Amniotic epithelial cell (primary cell): Measurements from ENCODE around the gene KDF1.
A peak's percentile ranks its signal among the peaks of the same experiment; 100 is the strongest.
"Not testable (repeated sequence)": the region's sequence is repeated elsewhere in the genome, so short reads cannot be mapped to it uniquely, and the experiment has no call there.

Experiments
- DNase-seq: peaks from one replicate; pipeline ENCODE4 v3.0.0-alpha.2; 2010; ENCODE audit warnings: low read depth

KDF1 gene

DNA sequence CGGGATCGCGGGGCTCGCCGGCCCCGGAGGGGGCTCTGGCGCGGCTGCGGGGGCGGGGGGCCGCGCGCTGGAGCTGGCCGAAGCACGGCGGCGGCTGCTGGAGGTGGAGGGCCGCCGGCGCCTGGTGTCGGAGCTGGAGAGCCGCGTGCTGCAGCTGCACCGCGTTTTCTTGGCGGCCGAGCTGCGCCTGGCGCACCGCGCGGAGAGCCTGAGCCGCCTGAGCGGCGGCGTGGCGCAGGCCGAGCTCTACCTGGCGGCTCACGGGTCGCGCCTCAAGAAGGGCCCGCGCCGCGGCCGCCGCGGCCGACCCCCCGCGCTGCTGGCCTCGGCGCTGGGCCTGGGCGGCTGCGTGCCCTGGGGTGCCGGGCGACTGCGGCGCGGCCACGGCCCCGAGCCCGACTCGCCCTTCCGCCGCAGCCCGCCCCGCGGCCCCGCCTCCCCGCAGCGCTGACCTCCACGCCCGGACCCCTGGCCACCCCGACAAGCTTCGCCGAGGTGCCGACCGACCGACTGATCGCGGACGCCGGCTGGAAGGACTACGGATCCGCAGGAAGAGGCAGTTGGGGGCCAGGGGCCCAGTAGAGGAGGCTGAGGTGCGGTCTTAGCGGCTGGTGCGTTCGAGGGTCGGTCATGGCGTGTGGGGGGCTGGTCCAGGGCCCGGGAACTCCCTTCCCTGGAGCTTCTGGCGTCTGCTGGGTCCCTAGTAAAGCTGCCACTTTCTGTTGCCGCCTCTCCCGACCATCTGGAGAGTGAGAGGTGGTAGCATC is 33.9 kb upstream of the KDF1 start:
- DNase-seq, result no peak

DNA sequence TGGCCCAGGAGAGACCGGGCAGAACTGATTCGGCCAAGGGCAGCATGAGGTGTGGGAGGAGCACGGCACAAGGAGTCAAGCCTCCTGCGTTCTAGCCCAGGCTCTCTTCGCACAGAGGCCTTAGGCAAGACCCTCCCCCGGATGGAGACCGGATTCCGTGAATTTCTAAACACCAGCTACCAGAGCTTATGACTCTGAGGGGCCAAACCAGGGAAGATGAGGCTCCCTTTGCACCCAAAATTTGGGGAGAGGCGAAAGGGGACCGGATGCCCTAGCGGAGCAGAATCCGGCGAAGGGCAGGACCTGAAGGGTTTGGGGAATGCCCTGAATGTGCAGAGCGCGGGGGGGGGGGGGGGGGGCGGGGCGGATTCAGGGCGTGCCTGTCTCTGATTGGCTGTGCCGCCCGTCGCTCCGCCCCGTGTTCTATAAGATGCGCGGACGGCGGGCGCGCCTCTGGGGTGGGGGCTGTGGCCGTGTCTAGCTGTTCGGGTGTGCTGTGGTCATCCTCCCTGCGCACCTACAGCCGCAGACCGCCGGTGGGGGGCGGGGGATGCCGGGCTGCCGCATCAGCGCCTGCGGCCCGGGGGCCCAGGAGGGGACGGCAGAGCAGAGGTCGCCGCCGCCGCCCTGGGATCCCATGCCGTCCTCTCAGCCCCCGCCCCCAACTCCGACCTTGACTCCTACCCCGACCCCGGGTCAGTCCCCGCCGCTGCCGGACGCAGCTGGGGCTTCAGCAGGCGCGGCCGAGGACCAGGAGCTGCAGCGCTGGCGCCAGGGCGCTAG is 33.2 kb upstream of the KDF1 start, which contains the start of gene TRNP1:
TSS of gene TRNP1 (plus strand) at position 456 of the 783 bp plus-strand sequence. CDS start at position 551, 95 bp downstream.
- peak; percentile 82 for DNase-seq

DNA sequence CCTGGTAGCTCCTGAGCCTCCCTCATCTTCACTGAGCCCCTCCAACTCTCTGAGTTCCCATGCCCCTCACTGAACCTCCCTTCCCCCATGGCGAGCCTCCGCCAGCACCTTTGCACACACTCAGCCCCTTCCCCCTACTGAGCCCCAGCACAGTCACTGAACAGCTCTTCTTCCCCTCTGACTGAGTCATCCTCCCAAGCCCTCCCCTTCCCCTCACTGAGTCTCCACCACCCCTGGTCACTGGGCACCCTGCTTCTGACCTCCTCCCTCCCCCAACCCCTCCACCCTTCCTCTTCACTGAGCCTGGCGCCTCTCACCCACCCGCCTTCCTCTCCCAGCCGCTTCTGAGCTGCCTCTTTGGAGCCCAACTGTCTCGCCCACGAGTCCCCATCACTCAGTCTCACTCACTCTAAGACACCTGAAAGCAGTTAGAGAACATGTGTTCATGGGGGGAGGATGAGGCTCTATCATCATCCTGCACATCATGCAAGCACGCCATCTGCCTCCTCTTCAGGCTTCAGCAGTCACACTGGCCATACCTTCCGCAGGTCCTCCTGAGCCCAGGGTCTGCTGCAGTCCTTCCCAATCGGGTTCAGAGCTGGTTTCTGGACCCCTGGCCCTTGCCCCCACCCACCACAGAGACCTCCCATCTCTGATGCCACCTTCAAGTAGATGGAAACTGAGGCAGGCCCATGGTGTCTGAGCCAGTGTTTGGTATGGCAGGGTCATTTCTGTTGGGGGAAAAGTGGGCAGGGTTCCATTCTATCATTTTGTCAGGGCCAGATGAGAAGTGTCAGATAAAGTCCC is 31.2 kb upstream of the KDF1 start:
- DNase-seq, result peak; percentile 55

DNA sequence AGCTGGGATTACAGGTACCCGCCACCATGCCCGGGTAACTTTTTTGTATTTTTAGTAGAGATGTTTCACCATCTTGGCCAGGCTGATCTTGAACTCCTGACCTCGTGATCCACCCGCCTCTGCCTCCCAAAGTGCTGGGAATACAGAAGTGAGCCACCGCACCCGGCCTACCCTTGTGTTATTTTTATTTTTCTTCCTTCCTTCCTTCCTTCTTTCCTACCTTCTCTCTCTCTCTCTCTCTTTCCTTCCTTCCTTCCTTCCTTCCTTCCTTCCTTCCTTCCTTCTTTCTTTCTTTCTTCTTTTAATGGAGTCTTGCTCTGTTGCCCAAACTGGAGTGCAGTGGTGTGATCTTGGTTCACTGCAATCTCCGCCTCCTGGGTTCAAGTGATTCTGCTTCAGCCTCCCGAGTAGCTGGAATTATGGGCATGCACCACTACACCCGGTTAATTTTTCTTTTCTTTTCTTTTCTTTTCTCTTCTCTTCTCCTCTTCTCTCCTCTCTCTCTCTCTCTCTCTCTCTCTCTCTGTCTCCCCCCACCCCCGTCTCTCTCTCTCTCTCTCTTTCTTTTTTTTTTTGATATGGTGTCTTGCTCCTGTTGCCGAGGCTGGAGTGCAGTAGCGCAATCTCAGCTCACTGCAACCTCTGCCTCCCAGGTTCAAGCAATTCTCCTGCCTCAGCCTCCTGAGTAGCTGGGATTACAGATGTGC is 29.3 kb upstream of the KDF1 start:
- not testable (repeated sequence) for DNase-seq

DNA sequence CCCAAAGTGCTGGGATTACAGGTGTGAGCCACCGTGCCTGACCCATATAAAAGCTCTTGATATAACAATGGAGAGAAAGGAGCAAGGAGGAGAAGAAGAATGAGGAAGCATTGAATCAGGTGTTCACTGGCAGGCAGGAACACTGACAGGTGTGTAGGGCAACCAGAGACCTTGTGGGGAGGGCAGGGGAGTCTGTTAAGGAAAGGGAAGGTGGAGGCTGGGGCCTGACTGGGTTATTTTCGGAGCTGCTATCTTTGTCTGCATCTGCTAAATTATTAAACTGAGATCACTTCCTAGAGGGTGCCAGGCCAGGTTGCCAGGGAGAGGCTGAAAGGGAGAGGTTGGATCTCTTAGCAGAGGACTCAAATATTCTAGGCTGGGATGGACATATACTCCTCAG is 26.4 kb upstream of the KDF1 start:
- DNase-seq, result no peak

DNA sequence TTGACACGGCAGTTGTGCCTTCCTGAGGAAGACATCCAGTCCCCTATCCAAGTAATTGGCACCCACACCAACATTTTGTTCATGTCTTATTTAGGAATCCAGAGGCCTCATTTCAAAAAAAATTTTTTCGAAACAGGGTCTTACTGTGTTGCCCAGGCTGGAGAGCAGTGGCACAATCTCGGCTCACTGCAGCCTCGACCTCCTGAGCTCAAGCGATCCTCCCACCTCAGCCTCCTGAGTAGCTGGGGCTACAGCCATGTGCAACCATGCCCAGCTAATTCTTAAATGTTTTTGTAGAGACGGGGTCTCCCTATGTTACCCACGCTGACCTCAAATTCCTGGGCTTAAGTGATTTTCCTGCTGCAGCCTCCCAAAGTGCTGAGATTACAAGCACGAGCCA is 24.0 kb upstream of the KDF1 start:
- DNase-seq, result no peak

DNA sequence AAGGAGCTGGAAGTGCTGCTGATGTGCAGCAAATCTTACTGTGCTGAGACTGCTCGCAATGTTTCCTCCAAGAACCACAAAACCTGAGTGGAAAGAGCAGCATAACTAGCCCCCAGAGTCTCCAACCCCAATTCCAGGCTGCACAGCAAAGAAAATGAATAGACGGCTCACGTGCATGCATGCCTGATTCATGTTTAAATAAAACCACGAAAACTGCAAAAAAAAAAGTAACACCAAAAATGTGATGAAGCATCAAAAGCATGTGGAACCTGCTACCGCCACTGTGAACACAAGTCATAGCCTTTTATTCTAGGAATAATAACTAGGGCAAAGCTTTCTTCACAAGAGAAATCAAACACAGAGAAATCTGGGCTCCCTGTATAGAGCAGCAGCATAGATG is 23.6 kb upstream of the KDF1 start:
- DNase-seq, result no peak

DNA sequence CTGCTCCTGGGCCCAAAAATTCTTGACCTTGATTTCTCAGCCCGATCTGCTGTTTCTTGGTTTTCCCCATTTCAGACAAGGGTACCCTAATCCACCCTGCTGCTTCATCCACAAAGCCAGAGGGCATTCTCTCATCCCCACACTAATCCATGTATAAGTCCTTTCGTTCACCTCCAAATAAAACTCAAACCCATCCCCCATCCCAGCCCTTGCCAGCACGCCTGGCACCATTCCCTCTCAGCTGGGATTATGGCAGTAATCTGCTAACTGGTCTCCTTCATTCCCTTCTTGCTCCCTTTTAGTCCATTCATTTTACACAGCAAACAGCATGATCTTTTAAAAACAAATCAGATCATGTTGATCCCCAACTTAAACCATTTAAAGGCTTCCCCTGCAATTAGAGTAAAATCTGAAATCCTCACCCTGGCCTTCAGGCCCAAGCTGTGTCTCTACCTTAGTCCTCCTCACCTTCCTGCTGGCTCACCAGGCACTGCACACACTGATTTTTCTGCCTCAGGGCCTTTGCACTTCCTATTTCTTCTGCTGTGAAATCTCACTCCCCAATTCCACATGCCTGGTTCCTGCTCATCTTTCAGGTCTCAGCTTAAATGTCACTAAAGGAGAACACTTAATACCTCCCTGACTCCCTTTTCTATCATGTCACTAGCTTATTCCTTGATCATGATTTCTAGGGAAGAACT is 21.0 kb upstream of the KDF1 start:
- DNase-seq, result no peak

DNA sequence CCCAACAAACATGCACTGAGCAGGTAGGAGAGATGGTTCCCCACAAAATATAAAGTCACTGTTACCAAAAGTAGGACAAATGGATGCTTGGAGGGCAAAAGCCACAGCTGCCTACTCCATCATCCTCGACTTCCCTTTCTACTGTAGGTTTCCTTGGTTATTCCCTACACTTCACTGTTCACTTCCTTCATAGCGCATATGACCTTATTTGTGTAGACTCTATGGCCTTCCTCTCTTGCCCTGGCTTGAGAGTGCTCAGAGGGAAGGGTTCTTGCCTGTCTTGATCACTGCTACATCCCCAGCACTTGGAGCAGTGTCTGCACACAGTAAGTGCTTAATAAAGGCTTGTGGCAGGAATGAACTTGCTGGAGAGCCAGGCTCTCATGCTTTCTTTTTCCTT is 18.6 kb upstream of the KDF1 start:
- DNase-seq, result no peak

DNA sequence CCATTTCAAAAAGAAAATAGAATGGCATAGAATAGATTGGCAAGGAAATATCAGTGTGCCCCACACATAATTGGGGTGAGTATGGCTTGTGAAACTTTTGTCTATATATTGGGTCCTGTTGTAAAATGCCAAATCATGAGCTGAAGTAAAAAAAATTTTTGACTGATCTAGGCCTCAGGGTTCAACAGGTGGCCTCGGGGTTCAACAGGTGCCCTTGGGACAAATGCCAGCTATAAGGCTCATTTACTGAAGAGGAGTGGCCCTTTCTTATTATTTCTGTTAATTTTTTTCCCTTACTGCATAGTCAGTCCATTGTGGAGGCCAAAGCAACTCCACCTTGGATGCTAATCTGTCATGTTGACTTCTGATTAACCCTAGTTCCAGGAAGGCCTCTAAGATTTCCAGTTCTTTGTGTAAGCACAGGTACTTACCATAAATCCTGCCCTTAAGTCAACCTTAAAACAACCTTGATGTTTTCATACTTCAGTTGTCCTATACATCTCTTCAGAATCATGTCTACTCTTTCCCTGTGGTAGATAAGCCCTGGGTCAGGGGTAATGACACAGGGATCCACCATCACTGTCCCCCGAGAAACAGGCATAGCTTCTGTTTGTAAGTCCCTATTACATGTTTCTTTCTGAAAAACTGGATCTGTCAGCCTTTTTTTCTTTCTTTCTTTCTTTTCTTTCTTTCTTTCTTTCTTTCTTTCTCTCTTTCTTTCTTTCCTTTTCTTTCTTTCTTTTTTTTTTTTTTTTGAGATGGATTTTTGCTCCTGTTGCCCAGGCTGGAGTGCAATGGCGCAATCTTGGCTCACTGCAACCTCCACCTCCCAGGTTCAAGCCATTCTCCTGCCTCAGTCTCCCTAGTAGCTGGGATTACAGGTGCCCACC is 16.6 kb upstream of the KDF1 start:
- DNase-seq, result no peak

DNA sequence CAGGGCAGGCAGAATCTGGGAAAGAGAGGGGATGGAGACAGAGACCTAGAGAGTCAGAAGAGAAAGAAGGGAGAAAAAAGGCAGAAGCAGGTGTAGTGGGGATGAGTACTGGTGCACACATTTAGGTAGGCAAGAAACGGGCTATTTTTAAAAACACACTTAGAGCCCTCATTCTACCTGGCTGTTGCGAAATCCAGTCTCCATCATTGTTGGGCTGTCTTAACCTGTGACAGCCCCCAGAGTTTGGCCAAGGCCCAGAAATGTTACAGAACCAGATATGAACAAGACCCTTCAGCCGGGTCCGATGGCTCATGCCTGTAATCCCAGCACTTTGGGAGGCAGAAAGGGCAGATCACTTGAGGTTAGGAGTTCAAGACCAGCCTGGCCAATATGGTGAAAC is 12.6 kb upstream of the KDF1 start:
- DNase-seq, result no peak

DNA sequence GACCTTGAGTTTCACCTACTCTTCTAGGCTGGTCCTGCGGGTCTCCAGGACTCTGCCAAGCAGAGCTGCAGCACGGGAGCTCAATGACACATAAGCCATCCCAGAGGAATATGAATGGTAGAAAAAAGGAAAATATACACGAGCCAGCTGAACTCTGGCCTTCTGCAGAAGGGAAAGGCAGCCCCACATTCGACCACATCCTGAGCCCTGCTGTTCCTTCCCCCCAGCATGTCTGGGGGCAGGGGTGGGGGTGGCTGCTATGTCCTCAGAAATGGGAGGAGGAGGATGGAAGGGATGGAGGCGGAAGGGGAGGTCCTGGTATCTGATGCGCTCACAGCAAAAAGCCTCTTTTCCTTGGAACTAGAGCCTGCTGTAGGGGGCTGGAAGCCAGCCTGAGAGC is 12.1 kb upstream of the KDF1 start:
- DNase-seq, result no peak

DNA sequence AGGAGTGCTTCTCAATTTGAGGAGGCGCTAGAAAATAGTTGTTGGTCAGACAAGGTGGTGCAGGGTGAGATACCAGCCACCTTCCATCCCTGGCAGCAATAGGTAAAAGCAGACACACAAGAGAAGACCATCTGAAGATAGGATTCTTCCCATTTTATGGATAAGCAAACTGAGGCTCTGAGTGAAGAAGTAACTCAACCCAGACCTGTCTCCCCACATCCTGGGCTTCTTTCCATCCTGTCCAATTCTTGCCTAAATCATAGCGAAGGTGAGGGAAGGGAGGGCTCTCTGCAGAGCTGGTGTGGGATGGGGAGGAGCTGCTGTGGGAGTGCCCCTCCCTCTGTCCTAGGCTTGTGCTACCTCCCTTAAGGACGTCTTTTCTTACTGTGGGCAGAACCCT is 11.3 kb upstream of the KDF1 start:
- no peak for DNase-seq

DNA sequence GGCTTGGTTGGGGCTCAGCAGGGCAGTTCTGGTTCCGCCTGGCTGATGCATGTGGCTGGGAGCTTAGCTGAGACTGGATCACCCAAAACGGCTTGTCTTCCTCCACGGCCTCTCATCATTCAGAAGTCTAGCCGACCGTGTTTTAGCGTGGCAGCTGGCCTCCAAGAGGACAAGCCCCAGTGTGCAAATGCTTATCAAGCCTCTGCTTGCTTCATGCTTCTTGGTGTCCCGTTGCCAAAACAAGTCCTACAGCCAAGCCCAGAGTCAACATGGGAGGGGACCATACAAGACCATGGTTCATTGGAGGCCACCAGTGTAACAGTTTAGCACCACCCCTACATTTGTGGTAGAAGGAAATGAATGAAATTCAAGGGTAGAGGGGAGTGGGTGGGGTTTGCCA is 10.5 kb upstream of the KDF1 start:
- no peak for DNase-seq

DNA sequence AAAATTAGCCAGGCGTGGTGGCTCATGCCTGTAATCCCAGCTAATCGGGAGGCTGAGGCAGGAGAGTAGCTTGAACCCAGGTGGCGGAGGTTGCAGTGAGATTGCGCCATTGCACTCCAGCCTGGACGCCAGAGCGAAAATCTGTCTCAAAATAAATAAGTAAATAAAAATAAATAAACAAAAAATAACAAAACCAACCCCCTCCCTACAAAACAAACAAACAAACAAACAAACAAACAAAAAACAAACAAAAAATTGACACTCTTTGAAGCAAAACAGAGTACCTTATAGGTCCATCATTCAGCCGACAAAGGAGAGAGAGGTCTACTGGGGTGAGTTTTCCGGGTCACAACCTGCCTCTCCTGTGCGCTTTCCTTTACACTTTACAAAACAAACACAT is 5.4 kb upstream of the KDF1 start:
- DNase-seq, result no peak

DNA sequence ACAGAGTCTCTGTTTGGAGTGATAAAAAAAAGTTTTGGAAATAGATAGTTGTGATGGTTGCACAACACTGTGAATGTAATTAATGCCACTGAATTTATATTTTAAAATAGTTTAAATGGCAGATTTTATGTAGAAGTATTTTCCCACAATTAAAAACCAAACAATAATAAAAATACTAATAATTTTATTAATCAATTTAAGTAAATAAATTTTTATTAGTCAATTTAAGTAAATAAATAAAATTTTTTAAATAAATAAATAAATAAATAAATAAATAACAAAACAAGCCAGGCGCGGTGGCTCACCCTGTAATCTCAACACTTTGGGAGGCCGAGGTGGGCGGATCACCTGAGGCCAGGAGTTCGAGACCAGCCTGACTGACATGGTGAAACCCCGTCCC is 4.9 kb upstream of the KDF1 start:
- no peak for DNase-seq

DNA sequence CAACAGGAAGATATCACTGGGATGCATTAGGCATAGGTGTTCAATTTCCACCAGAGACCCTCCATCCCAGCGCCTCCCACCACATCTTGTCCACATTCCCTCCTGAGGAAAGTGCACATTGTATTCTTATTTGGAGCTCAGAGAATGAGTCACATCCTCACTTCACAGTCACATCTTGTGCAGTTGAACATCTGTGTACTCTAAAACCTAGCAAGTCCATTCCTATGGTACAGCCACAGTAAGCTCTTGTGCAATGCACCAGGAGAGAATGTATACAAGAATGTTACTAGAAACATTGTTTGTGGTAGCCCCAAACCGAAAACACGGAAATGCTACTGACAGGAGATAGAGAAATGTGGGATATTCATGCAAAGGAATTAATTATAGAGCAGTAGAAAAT is 1.6 kb upstream of the KDF1 start:
- DNase-seq, result peak; percentile 98

DNA sequence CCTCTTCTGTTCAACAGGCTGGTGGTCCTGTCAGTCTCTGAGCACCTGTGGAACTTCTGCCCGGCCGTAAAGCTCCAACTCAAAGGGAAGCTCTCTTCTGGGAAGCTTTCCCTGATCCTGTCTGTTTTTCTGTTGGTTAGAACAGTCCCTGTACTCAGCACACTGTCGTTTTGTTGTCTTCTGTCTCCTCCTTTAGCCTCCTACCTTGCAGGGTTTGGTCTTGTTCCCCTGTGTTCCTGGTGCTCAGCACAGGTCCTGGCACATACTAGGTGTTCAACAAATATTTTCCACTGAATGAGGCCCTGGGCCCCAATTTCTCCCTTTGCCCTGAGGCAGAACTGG is 328 bp upstream of the KDF1 start:
- no peak for DNase-seq

DNA sequence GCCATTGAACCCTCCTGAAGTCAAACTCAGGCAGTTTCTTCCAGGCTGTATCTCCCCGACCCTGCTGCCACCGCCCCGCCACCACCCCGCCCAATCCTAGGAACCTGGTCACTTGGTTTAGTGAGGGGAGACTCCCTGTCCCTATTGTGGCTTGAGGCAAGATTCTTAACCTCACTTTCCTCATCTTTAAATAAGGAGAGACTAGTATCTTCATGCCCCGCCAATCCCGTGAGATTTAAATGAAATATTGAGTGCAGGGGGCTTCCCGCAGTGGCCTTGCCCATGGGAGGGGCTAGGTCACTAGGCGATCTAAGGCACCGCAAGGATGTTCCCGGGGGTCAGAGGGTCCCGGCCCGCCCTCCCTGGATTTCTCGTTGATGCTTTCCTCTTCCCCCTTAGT is 998 bp downstream of the KDF1 start:
- no peak for DNase-seq

DNA sequence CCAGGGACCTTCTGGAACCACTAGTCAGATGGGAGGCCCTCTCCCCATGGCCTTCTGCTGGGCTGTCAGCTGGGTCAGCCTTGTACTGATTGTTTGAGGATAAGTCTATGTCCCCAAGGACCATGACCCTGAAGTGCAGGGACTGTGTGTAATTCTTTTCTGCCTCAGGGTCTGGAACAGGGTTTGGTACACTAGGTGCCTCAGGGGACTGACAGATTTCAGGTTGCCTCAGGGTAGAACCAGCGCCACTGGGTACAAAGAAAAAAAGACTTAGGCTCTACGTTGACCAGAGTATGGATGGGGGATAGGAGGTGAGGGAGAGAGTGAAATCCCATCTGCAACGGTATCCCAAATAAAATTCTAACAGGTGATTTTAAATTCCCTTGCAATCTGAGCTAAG is 3.0 kb downstream of the KDF1 start:
- DNase-seq, result no peak

DNA sequence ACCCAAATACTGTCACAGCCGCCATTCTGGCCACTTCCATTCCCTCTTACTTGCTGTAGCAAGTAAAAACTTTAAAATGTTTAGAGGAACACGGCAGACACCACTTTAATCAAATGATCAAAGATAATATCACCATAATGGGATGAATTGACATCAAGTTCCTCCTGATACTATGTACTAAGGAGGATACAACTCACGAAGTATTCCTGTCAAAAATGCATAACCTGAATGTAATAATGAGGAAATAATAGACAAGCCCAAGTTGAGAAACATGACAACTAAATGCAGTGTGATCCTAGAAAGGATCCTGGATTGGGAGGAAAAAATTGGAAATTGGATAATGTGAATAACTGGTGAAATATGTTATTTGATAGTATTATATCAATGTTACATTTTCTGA is 3.9 kb downstream of the KDF1 start:
- no peak for DNase-seq
